ENCODE measurements around the gene LCA5L. TPM values are rescaled to one million over a fixed set of nuclear protein-coding genes. Genes with fewer than 3 reads are reported as not detected.

LCA5L gene
- total and polyA plus RNA-seq, 2 donors from 2014 or later = 3.8 to 4.3 TPM

- no peak for DNase-seq
- intact Hi-C loops (cut with DNase I) = no loop called here
- Histone ChIP-seq H3K9ac (ENCODE audit: low read length in 3 of 3) (no peak overlapping the region), H3K27me3 (ENCODE audit: control insufficient read depth, insufficient read depth, low read length) (no peaks in the 10 kb centered on the region), H3K4me3 (ENCODE audit: low read length in 3 of 3) (no peak overlapping the region), H3K4me1 (ENCODE audit: control insufficient read depth in 2 of 3, insufficient read depth in 2 of 3, low read depth in 1 of 3, low read length in 3 of 3) (no peaks in the 10 kb centered on the region), H3K36me3 (ENCODE audit: control insufficient read depth in 2 of 3, insufficient read depth in 3 of 3, low read length in 3 of 3) (no peaks in the 10 kb centered on the region), H3K9me3 (ENCODE audit: control insufficient read depth in 2 of 3, insufficient read depth in 1 of 3, low read length in 3 of 3) (no peaks in the 10 kb centered on the region), H3K27ac (ENCODE audit: low read depth in 2 of 2, low read length in 2 of 2) (no peak overlapping the region)
- FAIRE-seq = no peak
- TF ChIP-seq CTCF (IDR thresholded peaks at IDR 0.05; ENCODE audit: borderline replicate concordance, extremely low read depth, insufficient read depth) = no peak
Measured at GRCh38 chr21:39461419-39461818, 15.8 kb upstream of the LCA5L start.

GRCh38 chr21:39456665-39457064 lies 11.1 kb upstream of the LCA5L start:
- Histone ChIP-seq H3K27me3 (ENCODE audit: control insufficient read depth, insufficient read depth, low read length) (no peaks in the 10 kb centered on the region), H3K36me3 (ENCODE audit: control insufficient read depth in 2 of 3, insufficient read depth in 3 of 3, low read length in 3 of 3) (no peaks in the 10 kb centered on the region), H3K9me3 (ENCODE audit: control insufficient read depth in 2 of 3, insufficient read depth in 1 of 3, low read length in 3 of 3) (no peaks in the 10 kb centered on the region), H3K4me1 (ENCODE audit: control insufficient read depth in 2 of 3, insufficient read depth in 2 of 3, low read depth in 1 of 3, low read length in 3 of 3) (no peaks in the 10 kb centered on the region), H3K4me3 (ENCODE audit: low read length in 3 of 3) (no peak overlapping the region), H3K9ac (ENCODE audit: low read length in 3 of 3) (no peak overlapping the region), H3K27ac (ENCODE audit: low read depth in 2 of 2, low read length in 2 of 2) (no peak overlapping the region)
- DNase-seq (no peak), FAIRE-seq (no peak)
- TF ChIP-seq CTCF (IDR thresholded peaks at IDR 0.05; ENCODE audit: borderline replicate concordance, extremely low read depth, insufficient read depth) = no peak
- intact Hi-C loops (cut with DNase I) = no loop called here

- no peak for TF ChIP-seq CTCF (IDR thresholded peaks at IDR 0.05; ENCODE audit: borderline replicate concordance, extremely low read depth, insufficient read depth)
- Histone ChIP-seq H3K36me3 (ENCODE audit: control insufficient read depth in 2 of 3, insufficient read depth in 3 of 3, low read length in 3 of 3) (no peaks in the 10 kb centered on the region), H3K27ac (ENCODE audit: low read depth in 2 of 2, low read length in 2 of 2) (no peak overlapping the region), H3K4me1 (ENCODE audit: control insufficient read depth in 2 of 3, insufficient read depth in 2 of 3, low read depth in 1 of 3, low read length in 3 of 3) (peaks cover 0 to 4% (median 0%) of the 10 kb centered on the region in 3 donors), H3K9me3 (ENCODE audit: control insufficient read depth in 2 of 3, insufficient read depth in 1 of 3, low read length in 3 of 3) (no peaks in the 10 kb centered on the region), H3K9ac (ENCODE audit: low read length in 3 of 3) (no peak overlapping the region), H3K27me3 (ENCODE audit: control insufficient read depth, insufficient read depth, low read length) (no peaks in the 10 kb centered on the region), H3K4me3 (ENCODE audit: low read length in 3 of 3) (no peak overlapping the region)
- no peak for FAIRE-seq
- intact Hi-C loops (cut with DNase I) = no loop called here
- no peak for DNase-seq
Measured at GRCh38 chr21:39454949-39455668, 9.5 kb upstream of the LCA5L start.
